Measurements from ENCODE around the gene BET1.

BET1 gene

GRCh38 chr7:93992421-93993110 is 11.6 kb downstream of the BET1 start:
- H2AFZ ChIP-seq (ENCODE audit: low read depth, low read length) = no peak overlapping the region
- H3K27ac ChIP-seq (ENCODE audit: low read length) = no peak overlapping the region
- peaks cover 10% of the 10 kb centered on the region for H3K36me3 ChIP-seq (replicated peaks; ENCODE audit: low read depth, low read length)
- H3K4me2 ChIP-seq (ENCODE audit: low read length) = no peak overlapping the region
- H3K27me3 ChIP-seq (ENCODE audit: low read depth, low read length) = no peaks in the 10 kb centered on the region
- H4K20me1 ChIP-seq (ENCODE audit: insufficient read depth, low read length) = no peaks in the 10 kb centered on the region
- H3K4me3 ChIP-seq (ENCODE audit: low read length) = no peak overlapping the region
- no peaks in the 10 kb centered on the region for H3K9me3 ChIP-seq (ENCODE audit: insufficient read depth, low read length)
- no peaks in the 10 kb centered on the region for H3K4me1 ChIP-seq (ENCODE audit: low read length)
- no peak overlapping the region for H3K9ac ChIP-seq (ENCODE audit: low read length)
- H3K79me2 ChIP-seq (ENCODE audit: low read length) = no peaks in the 10 kb centered on the region
- TF ChIP-seq CTCF (IDR thresholded peaks at IDR 0.05; ENCODE audit: low read depth, low read length) = no peak
- TF ChIP-seq EZH2phosphoT487 (IDR thresholded peaks at IDR 0.05; ENCODE audit: low read depth) = no peak

- Histone ChIP-seq H3K9me3 (ENCODE audit: insufficient read depth, low read length) (no peaks in the 10 kb centered on the region), H3K4me2 (ENCODE audit: low read length) (no peak overlapping the region), H3K36me3 (replicated peaks; ENCODE audit: low read depth, low read length) (no peaks in the 10 kb centered on the region), H3K27me3 (ENCODE audit: low read depth, low read length) (no peaks in the 10 kb centered on the region), H4K20me1 (ENCODE audit: insufficient read depth, low read length) (no peaks in the 10 kb centered on the region), H3K4me3 (ENCODE audit: low read length) (no peak overlapping the region), H3K79me2 (ENCODE audit: low read length) (no peaks in the 10 kb centered on the region), H3K27ac (ENCODE audit: low read length) (no peak overlapping the region), H3K9ac (ENCODE audit: low read length) (no peak overlapping the region), H2AFZ (ENCODE audit: low read depth, low read length) (no peak overlapping the region), H3K4me1 (ENCODE audit: low read length) (no peaks in the 10 kb centered on the region)
- no peak for TF ChIP-seq EZH2phosphoT487 (IDR thresholded peaks at IDR 0.05; ENCODE audit: low read depth)
- no peak for TF ChIP-seq CTCF (IDR thresholded peaks at IDR 0.05; ENCODE audit: low read depth, low read length)
These were observed 16.9 kb downstream of the BET1 start for GRCh38 chr7:93987297-93987696.

- Histone ChIP-seq H3K27ac (ENCODE audit: low read length) (no peak overlapping the region), H3K4me1 (ENCODE audit: low read length) (peaks cover 13% of the 10 kb centered on the region), H3K9ac (ENCODE audit: low read length) (no peak overlapping the region), H2AFZ (ENCODE audit: low read depth, low read length) (no peak overlapping the region), H3K4me3 (ENCODE audit: low read length) (no peak overlapping the region), H3K79me2 (ENCODE audit: low read length) (no peaks in the 10 kb centered on the region), H3K9me3 (ENCODE audit: insufficient read depth, low read length) (no peaks in the 10 kb centered on the region), H3K36me3 (replicated peaks; ENCODE audit: low read depth, low read length) (no peaks in the 10 kb centered on the region), H3K27me3 (ENCODE audit: low read depth, low read length) (no peaks in the 10 kb centered on the region), H3K4me2 (ENCODE audit: low read length) (no peak overlapping the region), H4K20me1 (ENCODE audit: insufficient read depth, low read length) (no peaks in the 10 kb centered on the region)
- TF ChIP-seq CTCF (IDR thresholded peaks at IDR 0.05; ENCODE audit: low read depth, low read length) (no peak), EZH2phosphoT487 (IDR thresholded peaks at IDR 0.05; ENCODE audit: low read depth) (no peak)
These were observed 19.1 kb downstream of the BET1 start for GRCh38 chr7:93985101-93985500.

GRCh38 chr7:93984024-93984423 is 20.1 kb downstream of the BET1 start:
- Histone ChIP-seq H3K4me2 (ENCODE audit: low read length) (no peak overlapping the region), H4K20me1 (ENCODE audit: insufficient read depth, low read length) (no peaks in the 10 kb centered on the region), H3K27ac (ENCODE audit: low read length) (no peak overlapping the region), H2AFZ (ENCODE audit: low read depth, low read length) (no peak overlapping the region), H3K9ac (ENCODE audit: low read length) (no peak overlapping the region), H3K79me2 (ENCODE audit: low read length) (no peaks in the 10 kb centered on the region), H3K4me1 (ENCODE audit: low read length) (peaks cover 13% of the 10 kb centered on the region), H3K27me3 (ENCODE audit: low read depth, low read length) (no peaks in the 10 kb centered on the region), H3K4me3 (ENCODE audit: low read length) (no peak overlapping the region), H3K36me3 (replicated peaks; ENCODE audit: low read depth, low read length) (no peaks in the 10 kb centered on the region), H3K9me3 (ENCODE audit: insufficient read depth, low read length) (no peaks in the 10 kb centered on the region)
- no peak for TF ChIP-seq EZH2phosphoT487 (IDR thresholded peaks at IDR 0.05; ENCODE audit: low read depth)
- no peak for TF ChIP-seq CTCF (IDR thresholded peaks at IDR 0.05; ENCODE audit: low read depth, low read length)
